Activated CD4-positive, alpha-beta T cell treated with anti-CD3 and anti-CD28 coated beads, Interleukin-2, Interleukin-4, amounts not matched to agents 100 ng/mL and 50 ng/mL, durations not matched to agents 16 hours and 8 hours (primary cell): Measurements from ENCODE around the gene ANKS1B.
"Not testable (repeated sequence)": the region's sequence is repeated elsewhere in the genome, so short reads cannot be mapped to it uniquely, and the experiment has no call there.

Experiments used
- DNase-seq: peaks from one replicate; pipeline ENCODE4 v3.0.0-alpha.2; 2020; ENCODE audit warnings: low spot score

The ANKS1B gene

GRCh38 chr12:98870504-98870903 is 1114.2 kb downstream of the ANKS1B start:
- no peak for DNase-seq

DNA sequence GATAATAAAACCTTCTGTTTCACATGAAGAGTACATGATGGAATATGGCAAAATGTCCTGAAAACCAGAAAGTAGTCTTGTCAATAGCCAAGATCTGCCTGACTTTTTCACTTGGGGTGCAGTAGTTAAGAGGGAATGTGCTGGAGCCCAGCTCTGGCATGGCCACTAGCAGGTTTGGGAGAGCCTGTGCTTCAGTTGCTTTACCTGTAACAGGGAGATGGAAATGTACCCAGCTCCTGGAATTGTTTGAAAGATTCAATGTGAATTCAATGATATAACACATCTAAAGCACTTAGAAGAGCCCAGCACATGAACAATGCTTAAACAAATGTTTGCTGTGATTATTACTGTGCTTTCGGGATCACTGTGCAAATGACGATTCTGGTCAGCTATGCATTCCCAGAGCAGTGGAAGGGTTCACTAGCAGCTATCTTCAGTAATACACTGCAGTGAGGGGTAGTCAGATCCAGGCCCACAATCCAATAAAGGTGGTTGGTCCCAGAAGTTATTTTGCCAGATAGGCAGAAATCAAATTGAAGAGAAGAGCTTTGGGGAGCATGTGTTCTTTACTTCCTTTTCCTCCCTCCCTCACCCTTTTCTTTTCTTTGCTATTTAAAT is 1114.7 kb downstream of the ANKS1B start:
- DNase-seq: no peak

DNA sequence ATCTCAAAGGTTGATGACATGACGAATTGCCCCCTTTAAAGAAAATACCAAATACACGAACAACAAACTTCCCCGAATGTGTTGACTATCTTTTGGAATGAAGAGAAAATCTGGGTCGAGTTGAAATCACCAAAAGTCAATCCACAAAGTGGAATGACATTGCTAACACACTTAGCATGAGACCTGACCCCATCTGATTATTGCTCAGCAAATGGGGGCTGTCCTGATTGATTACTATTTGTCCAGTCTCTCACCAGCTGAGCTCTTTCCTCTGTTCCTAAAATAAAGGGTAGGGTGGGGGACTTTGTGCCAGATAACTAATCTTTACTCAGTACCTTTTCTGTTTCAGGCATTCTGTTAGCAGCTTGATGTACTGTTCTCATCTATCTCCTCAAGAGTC is 1116.2 kb downstream of the ANKS1B start:
- DNase-seq: no peak

DNA sequence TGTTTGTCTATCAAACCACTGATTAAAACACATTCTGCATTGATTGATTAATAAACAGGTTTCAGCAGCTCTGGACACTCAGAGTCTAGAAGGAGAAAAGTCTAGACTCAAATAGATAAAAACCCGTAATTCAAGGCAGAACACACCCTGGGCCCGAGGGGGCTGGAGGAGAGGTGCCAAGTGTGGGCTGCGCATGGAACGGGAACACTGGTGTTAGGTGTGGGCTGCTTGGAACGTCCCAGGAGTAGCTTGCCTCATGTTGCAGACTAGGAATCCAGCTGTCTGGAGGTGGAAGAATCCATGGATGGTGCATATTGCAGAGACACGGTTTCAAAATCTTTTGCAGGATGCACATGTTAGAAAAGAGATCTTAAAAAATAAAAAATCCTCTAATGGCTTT is 1116.7 kb downstream of the ANKS1B start:
- no peak for DNase-seq

GRCh38 chr12:98864363-98864762 is 1120.4 kb downstream of the ANKS1B start:
- no peak for DNase-seq

- DNase-seq: no peak
Observed at GRCh38 chr12:98863167-98863566, 1121.6 kb downstream of the ANKS1B start.

DNA sequence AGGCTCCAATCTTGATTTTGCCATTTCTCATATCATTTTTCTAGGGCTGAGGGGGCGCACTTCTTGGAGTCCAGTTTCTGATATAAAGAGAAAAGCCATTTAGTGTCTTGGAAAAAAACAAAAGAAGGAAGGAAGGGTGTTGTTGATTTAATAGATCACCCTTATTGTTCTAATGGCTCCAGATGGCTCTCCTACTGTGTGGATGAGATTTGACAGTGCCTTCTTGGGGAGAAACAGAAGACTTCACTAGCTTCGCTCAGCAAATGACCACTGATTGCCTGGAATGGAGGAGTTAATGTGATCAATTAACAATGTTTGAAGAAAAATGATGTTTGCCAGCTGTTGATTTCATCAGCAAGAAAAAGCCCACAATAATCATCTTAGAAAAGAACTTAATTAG is 1123.5 kb downstream of the ANKS1B start:
- DNase-seq: no peak

DNA sequence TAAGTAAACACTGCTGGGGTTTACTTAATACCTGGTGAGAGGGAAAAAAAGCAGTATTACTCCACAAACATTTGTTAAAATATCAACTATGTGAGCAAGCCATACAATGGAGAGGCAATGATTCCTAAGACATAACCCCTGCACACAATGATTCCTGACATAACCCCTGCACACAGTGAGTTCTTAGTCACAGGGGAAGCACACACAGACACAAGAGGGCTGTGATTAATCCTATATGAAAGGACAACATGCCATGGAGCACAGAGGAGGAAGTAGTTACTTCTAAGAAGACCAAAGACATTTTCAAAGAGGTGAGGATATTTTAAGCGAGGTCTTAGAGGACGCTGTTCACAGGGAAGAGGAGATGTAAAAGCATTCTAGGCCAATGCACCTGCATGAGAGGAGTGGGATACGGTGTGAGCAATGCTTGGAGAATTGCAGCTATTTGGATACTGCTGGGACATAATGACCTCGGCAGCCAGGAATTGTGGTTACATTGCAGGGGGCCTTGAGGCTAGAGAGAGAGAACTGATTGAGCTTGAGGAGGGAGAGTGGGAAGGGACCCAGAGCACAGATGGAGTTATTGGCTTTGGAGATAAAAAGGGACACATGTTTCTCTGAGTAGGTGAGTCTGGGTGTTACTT is 1127.7 kb downstream of the ANKS1B start:
- DNase-seq: no peak

DNA sequence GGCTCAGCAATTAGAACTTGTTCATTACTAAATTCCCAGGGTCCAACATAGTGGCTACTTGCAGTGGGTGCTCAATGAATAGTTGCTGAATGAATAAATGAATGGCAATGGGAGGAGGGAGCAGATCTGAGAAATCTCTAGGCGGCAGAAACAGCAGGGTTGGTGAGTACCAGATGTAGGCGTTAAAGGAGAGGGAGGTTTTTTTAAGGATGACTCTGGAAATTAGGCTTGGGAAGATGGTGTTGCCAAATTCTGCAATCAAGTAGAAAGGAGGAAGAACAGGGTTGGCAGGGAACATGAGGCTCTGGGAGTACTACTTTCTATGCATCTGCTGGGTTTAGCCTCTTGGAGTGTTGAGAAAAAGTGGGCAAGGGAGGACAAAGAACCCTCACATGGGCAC is 1132.6 kb downstream of the ANKS1B start:
- no peak for DNase-seq

DNA sequence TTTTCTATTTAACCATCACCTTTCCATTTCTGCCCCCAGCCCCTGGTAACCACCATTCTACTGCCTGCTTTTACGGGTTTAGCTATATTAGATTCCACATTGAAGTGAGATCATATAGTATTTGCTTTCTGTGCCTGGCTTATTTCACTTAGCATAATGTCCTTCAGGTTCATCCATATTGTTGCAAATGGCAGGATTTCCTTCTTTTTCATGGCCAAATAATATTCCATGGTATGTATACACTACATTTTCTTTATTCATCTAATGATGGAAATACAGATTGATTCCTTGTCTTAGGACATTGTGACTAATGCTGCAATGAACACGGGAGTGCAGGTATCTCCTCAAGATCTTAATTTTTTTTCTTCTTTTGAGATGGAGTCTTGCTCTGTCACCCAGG is 1137.5 kb downstream of the ANKS1B start:
- no peak for DNase-seq

DNA sequence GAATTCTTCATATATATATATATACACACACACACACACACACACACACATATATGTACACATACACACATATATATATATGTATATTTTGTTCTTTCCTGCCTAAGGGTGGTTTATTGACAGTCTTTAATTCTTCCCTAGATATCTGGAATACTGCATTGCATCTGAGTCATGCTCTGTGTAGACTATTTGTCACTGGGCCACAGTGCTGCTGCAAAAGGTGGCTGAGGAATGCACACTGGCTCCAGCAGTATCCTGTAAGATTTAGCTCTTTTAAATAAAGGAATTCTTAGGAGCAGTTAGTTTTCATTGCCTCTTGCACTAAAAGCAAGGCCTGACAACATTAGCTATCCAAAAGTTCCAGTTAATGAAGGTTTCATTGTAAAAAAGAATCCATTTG is 1138.8 kb downstream of the ANKS1B start:
- no peak for DNase-seq

DNA sequence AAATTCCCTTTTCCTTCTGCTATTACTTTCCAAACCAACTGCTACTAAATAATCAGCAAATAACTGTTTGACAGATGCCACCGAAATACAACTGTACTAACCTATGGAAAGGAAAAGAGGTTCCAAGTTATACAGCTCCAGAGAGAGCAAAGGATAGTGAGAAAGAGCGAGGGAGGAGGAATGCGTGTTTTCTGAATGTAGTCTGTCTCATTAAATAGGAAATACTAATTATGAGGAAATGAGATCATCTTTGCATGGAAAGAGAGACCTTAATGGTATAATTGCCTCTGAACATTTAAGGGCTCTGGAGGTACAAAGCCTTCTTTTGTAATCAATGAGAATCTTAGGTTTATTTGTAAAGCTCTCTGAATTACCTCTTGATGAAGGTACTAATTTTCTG is 1144.4 kb downstream of the ANKS1B start:
- no peak for DNase-seq

- no peak for DNase-seq
Observed at GRCh38 chr12:98838231-98838647, 1146.5 kb downstream of the ANKS1B start.

- not testable (repeated sequence) for DNase-seq
Observed at GRCh38 chr12:98837134-98837752, 1147.5 kb downstream of the ANKS1B start.

DNA sequence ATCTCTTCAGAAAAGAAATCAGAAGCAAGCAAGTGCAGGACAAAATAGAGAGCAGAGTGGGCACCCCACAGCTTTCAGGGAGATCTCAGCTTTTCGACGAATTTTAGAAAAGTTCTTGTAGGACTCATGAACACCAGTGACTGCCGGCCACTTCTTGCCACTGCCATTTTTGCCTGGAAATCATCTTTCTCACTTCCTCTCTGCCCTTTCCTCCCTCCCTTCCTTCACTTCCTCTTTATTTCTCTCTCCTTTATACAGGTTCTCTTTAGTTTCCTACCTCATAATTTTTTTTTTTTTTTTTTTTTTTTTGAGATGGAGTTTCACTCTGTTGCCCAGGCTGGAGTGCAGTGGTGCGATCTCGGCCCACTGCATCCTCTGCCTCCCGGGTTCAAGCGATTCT is 1154.1 kb downstream of the ANKS1B start:
- no peak for DNase-seq

- no peak for DNase-seq
Observed at GRCh38 chr12:98828802-98829600, 1155.7 kb downstream of the ANKS1B start.

DNA sequence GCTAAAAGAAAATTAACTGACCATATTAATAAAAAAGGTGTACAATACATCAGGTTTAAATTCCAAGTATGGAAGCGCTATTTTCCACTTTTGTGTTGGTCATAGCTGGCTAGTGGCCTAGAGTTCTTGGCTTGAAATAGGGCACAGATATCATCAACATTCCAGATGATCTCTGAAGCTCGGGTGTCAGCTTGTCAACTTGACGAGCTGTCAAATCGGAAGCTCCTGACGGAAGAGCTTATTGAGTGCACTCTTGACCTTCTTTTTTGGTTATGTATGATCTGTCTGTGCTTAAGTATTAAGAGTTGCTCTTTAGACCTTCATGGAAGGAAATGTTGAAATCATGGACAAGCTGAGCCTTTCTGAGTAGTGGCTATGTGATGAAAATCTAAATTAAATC is 1161.7 kb downstream of the ANKS1B start:
- no peak for DNase-seq

DNA sequence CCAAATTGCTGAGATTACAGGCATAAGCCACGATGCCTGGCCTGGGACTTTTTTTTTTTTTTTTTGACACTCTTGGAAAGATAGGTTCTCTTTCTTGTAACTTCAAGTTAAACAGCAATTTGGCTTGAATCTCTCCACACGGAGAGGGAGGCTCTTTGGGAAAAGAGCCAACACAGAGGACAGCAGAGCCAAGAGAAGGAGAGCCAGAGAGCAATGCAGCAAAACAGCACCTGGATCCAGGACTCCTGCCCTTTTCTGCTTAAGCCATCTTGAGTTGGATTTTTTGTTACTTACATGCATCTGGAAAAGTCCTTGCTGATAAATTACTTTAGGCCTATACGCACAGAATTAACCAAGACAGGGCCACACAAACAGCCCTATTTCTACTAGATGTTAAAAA is 1162.9 kb downstream of the ANKS1B start:
- DNase-seq: no peak

- no peak for DNase-seq
Observed at GRCh38 chr12:98821232-98821631, 1163.5 kb downstream of the ANKS1B start.

- DNase-seq: no peak
Observed at GRCh38 chr12:98819821-98820404, 1164.8 kb downstream of the ANKS1B start.

- DNase-seq: no peak
Observed at GRCh38 chr12:98819071-98819470, 1165.7 kb downstream of the ANKS1B start.

GRCh38 chr12:98818239-98818638 is 1166.5 kb downstream of the ANKS1B start:
- no peak for DNase-seq

- no peak for DNase-seq
Observed at GRCh38 chr12:98817742-98818141, 1167.0 kb downstream of the ANKS1B start.
